HL-60 (cell line): ENCODE data around the gene SBK2.

Source experiments
- DNase-seq, 2 experiments: peaks; one replicate each; pipeline ENCODE4 v3.0.0-alpha.2; 2010 to 2020; ENCODE audit warnings: low read depth in 1 of 2, low spot score in 1 of 2
- H3K27ac ChIP-seq: fragments of 250-450 bp; sonication (Bioruptor Pico); replicated peaks from 2 replicates; pipeline ENCODE4 v1.5.1; 2020; ENCODE audit warnings: mild to moderate bottlenecking, moderate library complexity
- H3K27me3 ChIP-seq: fragments of 250-450 bp; sonication (Bioruptor Pico); 2 replicates; pipeline ENCODE4 v1.5.1; 2021; ENCODE audit warnings: mild to moderate bottlenecking, moderate library complexity; ENCODE audit not compliant: insufficient read depth, poor library complexity, severe bottlenecking
- H3K4me3 ChIP-seq: replicated peaks from 2 replicates; pipeline ENCODE4 v1.5.1; 2011; ENCODE audit warnings: mild to moderate bottlenecking, control low read depth, low read length; ENCODE audit not compliant: insufficient read depth
- GABPA ChIP-seq: IDR thresholded peaks from 2 replicates; pipeline ENCODE4 v1.6.1; 2012; ENCODE audit warnings: low read depth
- POLR2AphosphoS5 ChIP-seq: IDR thresholded peaks from 2 replicates; pipeline ENCODE4 v1.6.1; 2012; ENCODE audit warnings: low read depth
- SPI1 ChIP-seq: IDR thresholded peaks from 2 replicates; pipeline ENCODE4 v1.6.1; 2012; ENCODE audit warnings: low read depth, mild to moderate bottlenecking, borderline replicate concordance
- TF ChIP-seq, protein P1 (sequence below): IDR thresholded peaks from 2 replicates; pipeline ENCODE4 v1.6.1; 2012; ENCODE audit warnings: low read depth; ENCODE audit not compliant: insufficient replicate concordance
- TF ChIP-seq, protein P2 (sequence below): IDR thresholded peaks from one replicate; pipeline ENCODE4 v1.5.1; 2011; ENCODE audit warnings: low read length, control low read depth, inconsistent platforms; ENCODE audit not compliant: insufficient read depth

SBK2 gene

DNA sequence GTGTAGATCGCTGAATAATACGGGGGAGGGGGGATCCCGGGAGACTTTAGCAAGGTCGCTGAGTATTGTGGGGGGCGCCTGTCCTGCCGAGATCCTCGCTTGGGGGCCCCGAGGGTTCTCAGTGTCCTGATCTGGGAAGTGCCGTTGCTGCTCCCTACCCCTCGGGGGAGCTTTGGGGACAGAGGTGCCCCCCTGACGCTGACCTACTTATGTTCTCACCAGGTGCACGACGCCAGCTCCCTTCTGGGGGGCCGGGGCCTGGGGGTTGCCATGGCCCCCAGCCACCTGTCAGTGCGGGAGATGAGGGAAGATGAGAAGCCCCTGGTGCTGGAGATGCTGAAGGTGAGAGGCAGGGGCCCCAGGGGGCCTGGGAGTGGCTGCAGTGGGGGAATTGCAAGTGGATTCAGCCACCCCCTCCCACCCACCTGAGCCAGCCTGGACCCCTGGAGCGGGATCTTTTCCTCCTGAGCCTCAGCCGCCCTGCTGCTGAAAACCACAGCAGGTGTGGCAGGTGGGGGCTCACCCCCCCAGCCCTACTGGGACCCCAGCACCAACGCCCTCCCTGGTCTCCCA is 51.4 kb downstream of the SBK2 start:
- TF ChIP-seq, protein P1, sequence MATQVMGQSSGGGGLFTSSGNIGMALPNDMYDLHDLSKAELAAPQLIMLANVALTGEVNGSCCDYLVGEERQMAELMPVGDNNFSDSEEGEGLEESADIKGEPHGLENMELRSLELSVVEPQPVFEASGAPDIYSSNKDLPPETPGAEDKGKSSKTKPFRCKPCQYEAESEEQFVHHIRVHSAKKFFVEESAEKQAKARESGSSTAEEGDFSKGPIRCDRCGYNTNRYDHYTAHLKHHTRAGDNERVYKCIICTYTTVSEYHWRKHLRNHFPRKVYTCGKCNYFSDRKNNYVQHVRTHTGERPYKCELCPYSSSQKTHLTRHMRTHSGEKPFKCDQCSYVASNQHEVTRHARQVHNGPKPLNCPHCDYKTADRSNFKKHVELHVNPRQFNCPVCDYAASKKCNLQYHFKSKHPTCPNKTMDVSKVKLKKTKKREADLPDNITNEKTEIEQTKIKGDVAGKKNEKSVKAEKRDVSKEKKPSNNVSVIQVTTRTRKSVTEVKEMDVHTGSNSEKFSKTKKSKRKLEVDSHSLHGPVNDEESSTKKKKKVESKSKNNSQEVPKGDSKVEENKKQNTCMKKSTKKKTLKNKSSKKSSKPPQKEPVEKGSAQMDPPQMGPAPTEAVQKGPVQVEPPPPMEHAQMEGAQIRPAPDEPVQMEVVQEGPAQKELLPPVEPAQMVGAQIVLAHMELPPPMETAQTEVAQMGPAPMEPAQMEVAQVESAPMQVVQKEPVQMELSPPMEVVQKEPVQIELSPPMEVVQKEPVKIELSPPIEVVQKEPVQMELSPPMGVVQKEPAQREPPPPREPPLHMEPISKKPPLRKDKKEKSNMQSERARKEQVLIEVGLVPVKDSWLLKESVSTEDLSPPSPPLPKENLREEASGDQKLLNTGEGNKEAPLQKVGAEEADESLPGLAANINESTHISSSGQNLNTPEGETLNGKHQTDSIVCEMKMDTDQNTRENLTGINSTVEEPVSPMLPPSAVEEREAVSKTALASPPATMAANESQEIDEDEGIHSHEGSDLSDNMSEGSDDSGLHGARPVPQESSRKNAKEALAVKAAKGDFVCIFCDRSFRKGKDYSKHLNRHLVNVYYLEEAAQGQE = no peak
- Histone ChIP-seq H3K27ac (peak overlapping the region; percentile 34), H3K27me3 (no peaks in the 10 kb centered on the region), H3K4me3 (peak overlapping the region; percentile 61)
- DNase-seq = no peak

DNA sequence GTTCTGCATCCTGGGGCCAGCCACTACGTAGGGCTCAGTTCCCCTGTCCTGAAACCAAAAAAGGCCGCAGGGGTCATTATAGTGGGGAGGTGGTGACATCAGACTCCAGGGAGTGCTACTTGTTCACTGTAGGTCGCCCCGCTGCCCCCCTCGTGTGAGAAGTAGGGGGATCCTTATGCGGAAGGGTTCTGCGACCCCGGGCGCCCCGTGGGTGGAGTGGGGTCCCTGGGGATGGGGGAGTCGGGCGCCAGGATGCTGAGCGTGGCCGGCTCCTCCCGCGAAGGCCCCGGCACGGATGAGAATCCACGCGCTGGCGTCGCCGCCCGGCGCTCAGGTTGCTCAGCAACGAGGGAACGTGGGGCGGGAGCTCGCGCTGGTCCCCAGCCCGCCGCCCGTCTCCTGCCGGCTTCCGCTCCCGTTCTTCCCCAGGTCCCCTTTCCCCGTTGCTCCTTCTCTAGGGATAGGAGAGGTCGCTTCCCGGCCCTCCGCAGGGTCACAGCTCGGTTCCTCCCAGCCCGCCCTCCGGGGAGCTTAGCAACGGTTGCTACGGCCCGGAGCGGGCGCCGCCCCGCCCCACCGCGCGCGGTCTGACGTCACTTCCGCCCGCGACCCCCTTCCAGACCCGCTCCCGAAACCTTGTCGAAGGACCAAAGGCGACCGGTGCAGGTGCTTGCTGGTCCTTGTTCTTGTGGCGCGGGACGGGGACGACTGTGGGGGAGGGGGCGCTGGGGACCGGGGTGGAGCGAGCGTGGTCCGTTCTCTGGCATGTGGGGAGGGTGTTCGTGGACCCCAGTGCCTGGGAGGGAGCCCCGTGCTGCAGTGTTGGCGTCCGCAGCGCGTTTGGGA is 52.1 kb downstream of the SBK2 start, which contains the start of gene NAT14:
TSS of gene NAT14 (plus strand) at position 596 of the 846 bp plus-strand sequence. CDS start 521 bp downstream, outside the sequence.
- peak within 1 kb of the TSS; percentile 34 for H3K27ac ChIP-seq
- no peaks in the 10 kb centered on the region for H3K27me3 ChIP-seq
- peak; percentile 47; the same call in 1 of the 2 replicates for TF ChIP-seq GABPA
- TF ChIP-seq, protein P2, sequence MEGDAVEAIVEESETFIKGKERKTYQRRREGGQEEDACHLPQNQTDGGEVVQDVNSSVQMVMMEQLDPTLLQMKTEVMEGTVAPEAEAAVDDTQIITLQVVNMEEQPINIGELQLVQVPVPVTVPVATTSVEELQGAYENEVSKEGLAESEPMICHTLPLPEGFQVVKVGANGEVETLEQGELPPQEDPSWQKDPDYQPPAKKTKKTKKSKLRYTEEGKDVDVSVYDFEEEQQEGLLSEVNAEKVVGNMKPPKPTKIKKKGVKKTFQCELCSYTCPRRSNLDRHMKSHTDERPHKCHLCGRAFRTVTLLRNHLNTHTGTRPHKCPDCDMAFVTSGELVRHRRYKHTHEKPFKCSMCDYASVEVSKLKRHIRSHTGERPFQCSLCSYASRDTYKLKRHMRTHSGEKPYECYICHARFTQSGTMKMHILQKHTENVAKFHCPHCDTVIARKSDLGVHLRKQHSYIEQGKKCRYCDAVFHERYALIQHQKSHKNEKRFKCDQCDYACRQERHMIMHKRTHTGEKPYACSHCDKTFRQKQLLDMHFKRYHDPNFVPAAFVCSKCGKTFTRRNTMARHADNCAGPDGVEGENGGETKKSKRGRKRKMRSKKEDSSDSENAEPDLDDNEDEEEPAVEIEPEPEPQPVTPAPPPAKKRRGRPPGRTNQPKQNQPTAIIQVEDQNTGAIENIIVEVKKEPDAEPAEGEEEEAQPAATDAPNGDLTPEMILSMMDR = no peak
- peak; percentile 32; the same call in 1 of the 2 replicates for TF ChIP-seq POLR2AphosphoS5
- DNase-seq = peak; percentile 19 to 79
- peak within 1 kb of the TSS; percentile 61 for H3K4me3 ChIP-seq

DNA sequence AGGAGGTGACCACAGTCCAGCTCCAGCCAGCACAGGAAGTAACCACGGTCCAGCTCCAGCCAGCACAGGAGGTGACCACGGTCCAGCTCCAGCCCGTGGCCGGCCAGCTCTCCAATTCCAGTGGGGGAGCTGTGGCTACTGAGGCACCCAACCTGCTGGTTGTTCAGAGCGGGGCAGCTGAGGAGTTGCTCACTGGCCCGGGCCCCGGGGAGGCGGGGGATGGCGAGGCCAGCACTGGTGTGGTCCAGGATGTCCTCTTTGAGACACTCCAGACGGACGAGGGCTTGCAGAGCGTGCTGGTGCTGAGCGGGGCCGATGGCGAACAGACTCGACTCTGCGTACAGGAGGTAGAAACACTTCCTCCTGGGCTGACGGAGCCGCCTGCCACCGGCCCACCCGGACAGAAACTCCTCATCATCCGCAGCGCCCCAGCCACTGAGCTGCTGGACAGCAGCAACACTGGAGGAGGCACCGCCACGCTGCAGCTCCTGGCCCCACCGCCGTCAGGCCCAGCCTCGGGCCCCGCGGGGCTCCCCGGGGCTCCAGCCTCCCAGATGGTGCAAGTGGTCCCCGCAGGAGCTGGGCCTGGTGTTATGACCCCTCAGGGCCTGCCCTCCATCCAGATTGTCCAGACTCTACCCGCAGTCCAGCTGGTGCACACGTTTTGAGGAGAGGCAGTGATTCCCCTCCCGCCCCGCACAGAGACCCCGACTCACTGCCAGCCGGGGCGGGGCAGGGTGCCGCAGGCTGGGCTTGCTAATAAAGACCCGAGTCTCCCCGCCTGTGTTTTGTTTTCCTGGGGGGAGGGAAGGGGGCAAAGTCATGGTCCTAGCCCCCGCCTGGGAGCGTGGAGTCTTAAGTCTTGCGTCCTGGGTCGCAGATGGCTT is 53.0 kb downstream of the SBK2 start:
- Histone ChIP-seq H3K27me3 (no peaks in the 10 kb centered on the region), H3K4me3 (peak overlapping the region; percentile 61; the same call in 1 of the 2 replicates), H3K27ac (no peak overlapping the region)
- TF ChIP-seq POLR2AphosphoS5 (no peak), SPI1 (no peak), GABPA (no peak)
- TF ChIP-seq, protein P1 = peak; percentile 65
- TF ChIP-seq, protein P2 = no peak
- no peak for DNase-seq
